Keratinocyte (primary cell): ENCODE data around the gene HGFAC. TPM values are rescaled to one million over a fixed set of nuclear protein-coding genes. Genes with fewer than 3 reads are reported as not detected.

Experiments
- DNase-seq: peaks from one replicate; pipeline ENCODE4 v3.0.0-alpha.2; 2011; ENCODE audit warnings: low read depth, missing footprints, low spot score
- FAIRE-seq: peaks from 2 replicates; lab custom pipeline; 2011; peaks lifted over from hg19 to GRCh38; lab: Jason Lieb, UNC
- H2AFZ ChIP-seq: 2 replicates; pipeline ENCODE4 v1.6.0; 2012; ENCODE audit warnings: low read length, control low read depth, inconsistent platforms; ENCODE audit not compliant: control insufficient read depth
- H3K27ac ChIP-seq: 2 replicates; pipeline ENCODE4 v1.5.1; 2011; ENCODE audit warnings: low read length; ENCODE audit not compliant: control insufficient read depth, insufficient read depth
- H3K27me3 ChIP-seq: 3 replicates; pipeline ENCODE4 v1.6.0; 2011; ENCODE audit warnings: low read length; ENCODE audit not compliant: control insufficient read depth, insufficient read depth; ENCODE audit errors: extremely low read depth
- H3K36me3 ChIP-seq, 2 experiments: 2 replicates in 1 of 2; 3 replicates in 1 of 2; pipeline ENCODE4 v1.5.1; 2011; ENCODE audit warnings: low read length in 2 of 2, mild to moderate bottlenecking in 1 of 2; ENCODE audit not compliant: control insufficient read depth in 2 of 2, insufficient read depth in 2 of 2; ENCODE audit errors: extremely low read depth in 1 of 2
- H3K4me1 ChIP-seq: 3 replicates; pipeline ENCODE4 v1.5.1; 2011; ENCODE audit warnings: low read length; ENCODE audit not compliant: control insufficient read depth, insufficient read depth; ENCODE audit errors: extremely low read depth
- H3K4me2 ChIP-seq: 3 replicates; pipeline ENCODE4 v1.6.0; 2011; ENCODE audit warnings: low read depth, low read length; ENCODE audit not compliant: control insufficient read depth, insufficient read depth; ENCODE audit errors: extremely low read depth
- H3K4me3 ChIP-seq, 3 experiments: fragments of 200-600 bp in 1 of 3; sonication (generic) in 1 of 3; 2 replicates in 2 of 3; 3 replicates in 1 of 3; pipeline ENCODE4 v1.5.1; 2011 to 2016; ENCODE audit warnings: low read length in 3 of 3, mild to moderate bottlenecking in 3 of 3, control low read depth in 2 of 3, inconsistent platforms in 1 of 3, low read depth in 1 of 3, mixed read lengths in 1 of 3, mixed run types in 1 of 3, moderate library complexity in 1 of 3; ENCODE audit not compliant: control insufficient read depth in 2 of 3, insufficient read depth in 2 of 3; ENCODE audit errors: extremely low read depth in 1 of 3
- H3K79me2 ChIP-seq: 2 replicates; pipeline ENCODE4 v1.6.0; 2012; ENCODE audit warnings: low read length; ENCODE audit not compliant: control insufficient read depth, insufficient read depth
- H3K9ac ChIP-seq: 3 replicates; pipeline ENCODE4 v1.6.0; 2011; ENCODE audit warnings: low read length; ENCODE audit not compliant: control insufficient read depth, insufficient read depth; ENCODE audit errors: extremely low read depth
- H3K9me1 ChIP-seq: 3 replicates; pipeline ENCODE4 v1.6.0; 2011; ENCODE audit warnings: low read length; ENCODE audit not compliant: control insufficient read depth, insufficient read depth; ENCODE audit errors: extremely low read depth
- H3K9me3 ChIP-seq: 2 replicates; pipeline ENCODE4 v1.5.1; 2012; ENCODE audit warnings: low read depth, low read length; ENCODE audit not compliant: control insufficient read depth
- H4K20me1 ChIP-seq: 3 replicates; pipeline ENCODE4 v1.6.0; 2011; ENCODE audit warnings: low read length; ENCODE audit not compliant: control insufficient read depth, insufficient read depth; ENCODE audit errors: extremely low read depth
- CTCF ChIP-seq, 3 experiments: IDR thresholded peaks in 1 of 3; conservative IDR thresholded peaks in 1 of 3; optimal IDR thresholded peaks in 1 of 3; 2 replicates in 2 of 3; 3 replicates in 1 of 3; pipeline versions ENCODE3 to v1.5.1; 2011; ENCODE audit warnings: low read length in 3 of 3, mild to moderate bottlenecking in 3 of 3, moderate library complexity in 2 of 3, control low read depth in 1 of 3, inconsistent platforms in 1 of 3; ENCODE audit not compliant: insufficient read depth in 2 of 3; ENCODE audit errors: extremely low read depth in 1 of 3
- EZH2 ChIP-seq: IDR thresholded peaks from one replicate; pipeline ENCODE4 v1.6.1; 2012; ENCODE audit warnings: inconsistent platforms, mild to moderate bottlenecking, low read length, moderate library complexity
- dilution Hi-C: fragments of 300-500 bp; cut with MboI; formaldehyde crosslinking; loops from one replicate; pipeline ENCODE4 v1.7.0; 2020; ENCODE audit warnings: low sequenced_read_pairs; ENCODE audit not compliant: extremely low pct_ligation_motif_present
- polyA plus RNA-seq, 5 experiments: library from polyadenylated mRNA; depleted of rRNA in 3 of 5; stranded (reverse) in 3 of 5; stranded (forward) in 1 of 5; unstranded in 1 of 5; fragments of >200 nt; gene quantifications; 1 replicate in 1 of 5; 2 replicates in 3 of 5; 3 replicates in 1 of 5; pipeline versions ENCODE4 v1.2.1 to v1.2.3, GENCODE V29; 2011 to 2012; ENCODE audit warnings: missing spikeins in 2 of 5, low read depth in 1 of 5, low replicate concordance in 1 of 5

Gene HGFAC
- polyA plus RNA-seq, 1 donor (not counting 4 experiments of a cell fraction or from before 2014, with no cell fraction given) = not detected

GRCh38 chr4:3492741-3493719, 51.3 kb downstream of the HGFAC start:
- no peak for FAIRE-seq

GRCh38 chr4:3493720-3494461, 52.1 kb downstream of the HGFAC start:
- Histone ChIP-seq H3K4me2 (no peak overlapping the region), H3K9ac (no peak overlapping the region), H3K36me3 (no peaks in the 10 kb centered on the region), H3K9me1 (no peaks in the 10 kb centered on the region), H3K9me3 (no peaks in the 10 kb centered on the region), H3K27me3 (peaks cover 42% of the 10 kb centered on the region), H2AFZ (no peak overlapping the region), H3K79me2 (no peaks in the 10 kb centered on the region), H3K4me1 (no peaks in the 10 kb centered on the region), H4K20me1 (peaks cover 7% of the 10 kb centered on the region), H3K4me3 (no peak overlapping the region), H3K27ac (no peak overlapping the region)
- TF ChIP-seq EZH2 (no peak), CTCF (optimal IDR thresholded peaks at IDR 0.05 in 1 of 3, IDR thresholded peaks at IDR 0.05 in 1 of 3, conservative IDR thresholded peaks at IDR 0.05 in 1 of 3; ENCODE audit: extremely low read depth in 1 of 3, insufficient read depth in 2 of 3, low read length in 3 of 3) (no peak)
- DNase-seq (no peak), FAIRE-seq (no peak)
- dilution Hi-C loops = no loop called here

More at GRCh38 chr4:3492741-3493719, 51.3 kb downstream of the HGFAC start:
- DNase-seq = no peak
- no peaks in the 10 kb centered on the region for H3K9me3 ChIP-seq
- H3K9me1 ChIP-seq = no peaks in the 10 kb centered on the region
- no peak overlapping the region for H3K4me2 ChIP-seq
- H2AFZ ChIP-seq = no peak overlapping the region
- dilution Hi-C loops = no loop called here
- H3K27me3 ChIP-seq = peaks cover 44% of the 10 kb centered on the region
- no peak overlapping the region for H3K27ac ChIP-seq
- peaks cover 7% of the 10 kb centered on the region for H4K20me1 ChIP-seq
- H3K36me3 ChIP-seq = no peaks in the 10 kb centered on the region
- no peaks in the 10 kb centered on the region for H3K4me1 ChIP-seq
- H3K79me2 ChIP-seq = no peaks in the 10 kb centered on the region
- H3K4me3 ChIP-seq = no peak overlapping the region
- no peak for TF ChIP-seq EZH2
- TF ChIP-seq CTCF (optimal IDR thresholded peaks at IDR 0.05 in 1 of 3, IDR thresholded peaks at IDR 0.05 in 1 of 3, conservative IDR thresholded peaks at IDR 0.05 in 1 of 3; ENCODE audit: extremely low read depth in 1 of 3, insufficient read depth in 2 of 3, low read length in 3 of 3) = no peak
- no peak overlapping the region for H3K9ac ChIP-seq
